ENCODE data around the gene ENTPD1. TPM values are rescaled to one million over a fixed set of nuclear protein-coding genes. Genes with fewer than 3 reads are reported as not detected.

The ENTPD1 gene
- total and polyA plus RNA-seq, 12 donors, result 4.5 to 35.2 (median 18.3) TPM

DNA sequence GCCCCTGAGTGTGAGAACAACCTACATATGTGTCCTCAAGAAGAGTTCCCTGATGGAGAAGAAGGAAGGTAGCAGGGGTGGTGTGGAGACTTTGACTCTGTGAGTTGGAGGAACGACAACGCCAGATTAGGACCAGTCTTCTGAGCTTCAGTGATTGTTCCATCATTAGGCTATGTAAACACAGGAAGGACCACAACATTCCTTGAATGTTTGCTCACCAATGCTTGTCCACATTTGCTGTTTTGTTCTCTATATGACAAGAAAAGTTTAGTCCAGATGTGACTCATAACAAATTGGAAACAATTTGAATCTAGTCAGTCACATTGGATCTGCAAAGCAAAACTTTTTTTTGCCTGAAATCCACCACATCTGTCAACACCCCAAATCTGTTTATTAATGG, 62.7 kb downstream of the ENTPD1 start:
- Histone ChIP-seq H3K36me3 (replicated peaks in 1 of 2) (no peaks in the 10 kb centered on the region), H3K4me1 (replicated peaks in 1 of 2) (peaks cover 9 to 24% of the 10 kb centered on the region in 2 donors), H3K27me3 (no peaks in the 10 kb centered on the region), H3K27ac (no peak overlapping the region), H3K4me3 (no peak overlapping the region), H3K9me3 (replicated peaks in 1 of 3) (no peaks in the 10 kb centered on the region)
- no peak for DNase-seq
- intact Hi-C loops (cut with DNase I), result no loop called here
- 59 to 77% (median 68%) methylated on average over 2 of the region's 2 CpGs for WGBS, 4 donors
- TF ChIP-seq CTCF (IDR thresholded peaks at IDR 0.05) (no peak), POLR2A (IDR thresholded peaks at IDR 0.05) (no peak)

- no peak overlapping the region for H3K27ac ChIP-seq
- no peaks in the 10 kb centered on the region for H3K27me3 ChIP-seq
- DNase-seq, result no peak
- peaks cover 9 to 17% of the 10 kb centered on the region in 2 donors for H3K4me1 ChIP-seq (replicated peaks in 1 of 2)
- H3K4me3 ChIP-seq, result no peak overlapping the region
- 43 to 51% (median 47%) methylated on average over 2 of the region's 2 CpGs for WGBS, 4 donors
- intact Hi-C loops (cut with DNase I), result no loop called here
- no peaks in the 10 kb centered on the region for H3K36me3 ChIP-seq (replicated peaks in 1 of 2)
- H3K9me3 ChIP-seq (replicated peaks in 1 of 3), result no peaks in the 10 kb centered on the region
- TF ChIP-seq CTCF (IDR thresholded peaks at IDR 0.05), result no peak
- no peak for TF ChIP-seq POLR2A (IDR thresholded peaks at IDR 0.05)
These were observed 63.8 kb downstream of the ENTPD1 start for GRCh38 chr10:95819620-95820329.

DNA sequence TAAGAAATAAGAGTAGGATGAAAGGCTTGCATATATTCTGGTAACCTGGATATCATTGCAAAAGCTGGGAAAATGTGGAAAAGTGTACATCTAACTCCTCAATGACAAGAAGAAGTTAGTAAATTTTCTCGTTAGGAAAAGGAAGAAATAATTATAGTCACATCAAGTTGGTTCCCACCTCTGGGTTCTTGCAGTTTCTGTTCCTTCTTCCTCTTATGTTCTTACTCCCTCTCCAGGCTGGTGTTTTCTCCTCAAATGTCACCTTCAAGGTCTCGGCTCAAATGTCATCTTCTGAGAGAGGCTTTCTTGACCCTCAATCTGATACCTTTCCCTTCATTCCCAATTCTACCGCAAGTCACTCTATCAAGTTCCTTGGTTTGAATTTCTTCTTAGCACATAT, 64.4 kb downstream of the ENTPD1 start:
- Histone ChIP-seq H3K4me1 (replicated peaks in 1 of 2) (peaks cover 9 to 11% of the 10 kb centered on the region in 2 donors), H3K4me3 (no peak overlapping the region), H3K36me3 (replicated peaks in 1 of 2) (no peaks in the 10 kb centered on the region), H3K9me3 (replicated peaks in 1 of 3) (no peaks in the 10 kb centered on the region), H3K27ac (no peak overlapping the region), H3K27me3 (no peaks in the 10 kb centered on the region)
- TF ChIP-seq CTCF (IDR thresholded peaks at IDR 0.05) (no peak), POLR2A (IDR thresholded peaks at IDR 0.05) (no peak)
- intact Hi-C loops (cut with DNase I), result no loop called here
- no peak for DNase-seq
- WGBS, 4 donors, result 48 to 58% (median 51%) methylated on average over 3 of the region's 3 CpGs

DNA sequence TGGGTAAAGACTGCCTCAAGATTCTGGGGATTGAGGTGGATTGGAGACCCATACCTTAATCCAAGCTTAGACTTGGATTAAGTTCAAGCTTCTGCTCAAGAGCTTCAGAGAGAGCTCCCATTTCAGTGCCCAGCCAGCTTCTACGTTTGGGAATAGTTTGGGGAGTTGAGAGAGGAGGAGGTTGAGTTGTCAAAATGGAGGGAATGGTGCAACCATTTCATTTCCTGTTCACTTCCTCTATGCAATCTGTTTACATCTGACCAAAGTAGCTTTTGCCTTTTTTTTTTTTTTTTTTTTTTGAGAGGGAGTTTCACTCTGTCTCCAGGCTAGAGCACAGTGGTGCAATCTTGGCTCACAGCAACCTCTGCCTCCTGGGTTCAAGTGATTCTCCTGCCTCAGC, 65.8 kb downstream of the ENTPD1 start:
- no peak for DNase-seq
- Histone ChIP-seq H3K4me1 (replicated peaks in 1 of 2) (peaks cover 9 to 11% of the 10 kb centered on the region in 2 donors), H3K27ac (no peak overlapping the region), H3K36me3 (replicated peaks in 1 of 2) (no peaks in the 10 kb centered on the region), H3K27me3 (no peaks in the 10 kb centered on the region), H3K4me3 (no peak overlapping the region), H3K9me3 (replicated peaks in 1 of 3) (no peaks in the 10 kb centered on the region)
- 59 to 83% (median 75%) methylated on average over 1 of the region's 1 CpG for WGBS, 4 donors
- intact Hi-C loops (cut with DNase I), result no loop called here
- TF ChIP-seq POLR2A (IDR thresholded peaks at IDR 0.05) (no peak), CTCF (IDR thresholded peaks at IDR 0.05) (no peak)

Measured in adrenal gland (tissue), 12 donors.